GM23248 (cell line): Measurements from ENCODE around the gene FAM209A.

Source experiments
- EZH2 ChIP-seq: fragments of 200-600 bp; sonication (generic); IDR thresholded peaks from 2 replicates; pipeline ENCODE4 v1.6.1; 2018; ENCODE audit warnings: antibody characterized with exemption, mild to moderate bottlenecking; ENCODE audit not compliant: insufficient read depth, poor library complexity, severe bottlenecking
- EZH2phosphoT487 ChIP-seq: fragments of 200-600 bp; sonication (generic); IDR thresholded peaks from 2 replicates; pipeline ENCODE4 v1.6.1; 2018; ENCODE audit warnings: antibody characterized with exemption, moderate library complexity, mild to moderate bottlenecking, low read depth; ENCODE audit not compliant: insufficient read depth

GRCh38 chr20:56540415-56540814 is 15.9 kb downstream of the FAM209A start:
- no peak for TF ChIP-seq EZH2
- no peak for TF ChIP-seq EZH2phosphoT487
